ENCODE data around the gene FBXW2.

DNA sequence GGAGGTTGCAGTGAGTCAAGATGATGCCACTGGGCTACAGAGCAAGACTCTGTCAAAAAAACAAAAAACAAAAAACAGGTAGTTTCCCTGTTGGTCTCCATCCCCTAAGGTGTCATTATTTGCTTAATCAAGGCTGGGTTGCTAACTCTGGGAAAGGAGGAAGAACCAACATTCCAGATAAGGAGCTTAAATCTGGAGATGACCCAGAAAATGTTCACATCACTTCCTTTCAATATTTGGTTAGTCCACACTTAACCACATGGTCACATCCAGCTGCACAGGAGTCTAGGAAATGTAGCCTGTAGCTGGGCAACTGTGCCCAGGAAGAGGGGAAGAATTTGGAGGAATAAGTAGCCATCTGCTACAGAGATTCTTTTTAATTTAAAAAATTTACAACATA, 53.1 kb downstream of the FBXW2 start:
- TF ChIP-seq POLR2A (IDR thresholded peaks at IDR 0.05): no peak
- TF ChIP-seq, protein P1, sequence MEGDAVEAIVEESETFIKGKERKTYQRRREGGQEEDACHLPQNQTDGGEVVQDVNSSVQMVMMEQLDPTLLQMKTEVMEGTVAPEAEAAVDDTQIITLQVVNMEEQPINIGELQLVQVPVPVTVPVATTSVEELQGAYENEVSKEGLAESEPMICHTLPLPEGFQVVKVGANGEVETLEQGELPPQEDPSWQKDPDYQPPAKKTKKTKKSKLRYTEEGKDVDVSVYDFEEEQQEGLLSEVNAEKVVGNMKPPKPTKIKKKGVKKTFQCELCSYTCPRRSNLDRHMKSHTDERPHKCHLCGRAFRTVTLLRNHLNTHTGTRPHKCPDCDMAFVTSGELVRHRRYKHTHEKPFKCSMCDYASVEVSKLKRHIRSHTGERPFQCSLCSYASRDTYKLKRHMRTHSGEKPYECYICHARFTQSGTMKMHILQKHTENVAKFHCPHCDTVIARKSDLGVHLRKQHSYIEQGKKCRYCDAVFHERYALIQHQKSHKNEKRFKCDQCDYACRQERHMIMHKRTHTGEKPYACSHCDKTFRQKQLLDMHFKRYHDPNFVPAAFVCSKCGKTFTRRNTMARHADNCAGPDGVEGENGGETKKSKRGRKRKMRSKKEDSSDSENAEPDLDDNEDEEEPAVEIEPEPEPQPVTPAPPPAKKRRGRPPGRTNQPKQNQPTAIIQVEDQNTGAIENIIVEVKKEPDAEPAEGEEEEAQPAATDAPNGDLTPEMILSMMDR (IDR thresholded peaks at IDR 0.05): no peak
